Caco-2 (cell line): ENCODE data around the gene CTNND2. TPM values are rescaled to one million over a fixed set of nuclear protein-coding genes. Genes with fewer than 3 reads are reported as not detected.

Source experiments
- BruUV-seq: library from RNA; stranded (reverse); fragments of 400-500 nt; replicated peaks from 2 replicates; lab custom pipeline; 2021; lab: Mats Ljungman, UMichigan
- CTCF ChIA-PET: fragments of 300-600 bp; sonication (Branson Sonifier 250); formaldehyde crosslinking; loops from one replicate; lab custom pipeline; 2022; ENCODE audit warnings: antibody characterized with exemption; lab: Charles Lee
- POLR2A ChIA-PET: fragments of 300-600 bp; sonication (Branson Sonifier 250); formaldehyde crosslinking; loops from one replicate; lab custom pipeline; 2022; ENCODE audit warnings: antibody characterized with exemption; lab: Charles Lee
- DNase-seq, 2 experiments: peaks; one replicate each; pipeline versions ENCODE4 v3.0.0 to v3.0.0-alpha.2; 2020 to 2022
- H3K27me3 ChIP-seq: replicated peaks from 2 replicates; pipeline ENCODE4 v1.6.0; 2011; ENCODE audit warnings: low read length; ENCODE audit not compliant: control insufficient read depth, insufficient read depth
- H3K36me3 ChIP-seq: 2 replicates; pipeline ENCODE4 v1.5.1; 2011; ENCODE audit warnings: low read length; ENCODE audit not compliant: control insufficient read depth, insufficient read depth
- H3K4me1 ChIP-seq: fragments of 250-450 bp; sonication (Bioruptor Pico); 2 replicates; pipeline ENCODE4 v1.5.1; 2020; ENCODE audit warnings: mild to moderate bottlenecking
- H3K4me3 ChIP-seq: 2 replicates; pipeline ENCODE4 v1.5.1; 2011; ENCODE audit warnings: low read depth, mild to moderate bottlenecking, control low read depth, low read length
- H3K9me3 ChIP-seq: fragments of 250-450 bp; sonication (Bioruptor Pico); 2 replicates; pipeline ENCODE4 v1.5.1; 2020; ENCODE audit warnings: mild to moderate bottlenecking, moderate library complexity
- H3K27ac Mint-ChIP-seq: one replicate; pipeline ENCODE4 v1.8.0; 2022; ENCODE audit warnings: mixed read lengths; ENCODE audit not compliant: unreplicated experiment
- H3K27me3 Mint-ChIP-seq: one replicate; pipeline ENCODE4 v1.8.0; 2022; ENCODE audit warnings: mixed read lengths; ENCODE audit not compliant: insufficient read depth, unreplicated experiment
- H3K36me3 Mint-ChIP-seq: one replicate; pipeline ENCODE4 v1.8.0; 2022; ENCODE audit warnings: mild to moderate bottlenecking, mixed read lengths; ENCODE audit not compliant: insufficient read depth, unreplicated experiment
- H3K4me1 Mint-ChIP-seq: one replicate; pipeline ENCODE4 v1.8.0; 2022; ENCODE audit warnings: low read depth, mixed read lengths; ENCODE audit not compliant: unreplicated experiment
- H3K4me3 Mint-ChIP-seq: one replicate; pipeline ENCODE4 v1.8.0; 2022; ENCODE audit warnings: mild to moderate bottlenecking, moderate library complexity, mixed read lengths; ENCODE audit not compliant: unreplicated experiment
- H3K9me3 Mint-ChIP-seq: one replicate; pipeline ENCODE4 v1.8.0; 2022; ENCODE audit warnings: mixed read lengths; ENCODE audit not compliant: unreplicated experiment
- CTCF ChIP-seq, 2 experiments: fragments of 200-600 bp in 1 of 2; IDR thresholded peaks; 1 replicate in 1 of 2; 2 replicates in 1 of 2; pipeline versions ENCODE4 v1.5.1 to v1.8.0; 2011 to 2022; ENCODE audit warnings: antibody characterized with exemption in 1 of 2, control low read depth in 1 of 2, inconsistent platforms in 1 of 2, low read depth in 1 of 2, low read length in 1 of 2, mild to moderate bottlenecking in 1 of 2, moderate library complexity in 1 of 2; ENCODE audit not compliant: insufficient read depth in 1 of 2, severe bottlenecking in 1 of 2, unreplicated experiment in 1 of 2
- intact Hi-C: fragments of 100-400 bp; cut with micrococcal nuclease; formaldehyde crosslinking; loops from one replicate; pipeline ENCODE4 v1.10.0; 2022; ENCODE audit not compliant: unreplicated experiment
- total RNA-seq: library from RNA; stranded (reverse); gene quantifications from 2 replicates; pipeline ENCODE4 v1.2.3, GENCODE V29; 2022

Gene CTNND2
- total RNA-seq, 1 experiment from 2014 or later: 0.32 TPM

- ChIA-PET CTCF (no interaction called here), POLR2A (no interaction called here)
- H3K27ac Mint-ChIP-seq: no peak overlapping the region
- Histone ChIP-seq H3K9me3 (no peaks in the 10 kb centered on the region), H3K4me1 (no peaks in the 10 kb centered on the region), H3K36me3 (no peaks in the 10 kb centered on the region), H3K4me3 (no peak overlapping the region), H3K27me3 (no peaks in the 10 kb centered on the region)
- DNase-seq: no peak
- no peak for TF ChIP-seq CTCF (IDR thresholded peaks at IDR 0.05; ENCODE audit: insufficient read depth in 1 of 2, low read depth in 1 of 2, low read length in 1 of 2, severe bottlenecking in 1 of 2, unreplicated experiment in 1 of 2)
- H3K9me3 Mint-ChIP-seq: peaks cover 19% of the 10 kb centered on the region
- no peak overlapping the region for H3K4me3 Mint-ChIP-seq
- no TSS peak for BruUV-seq
- no peaks in the 10 kb centered on the region for H3K36me3 Mint-ChIP-seq
- no peaks in the 10 kb centered on the region for H3K27me3 Mint-ChIP-seq
- intact Hi-C loops: no loop called here
- no peaks in the 10 kb centered on the region for H3K4me1 Mint-ChIP-seq
Observed at GRCh38 chr5:11385901-11386293, 518.3 kb downstream of the CTNND2 start.

- Mint-ChIP-seq H3K36me3 (no peaks in the 10 kb centered on the region), H3K27ac (no peak overlapping the region), H3K9me3 (peaks cover 21% of the 10 kb centered on the region), H3K27me3 (no peaks in the 10 kb centered on the region), H3K4me3 (no peak overlapping the region), H3K4me1 (no peaks in the 10 kb centered on the region)
- ChIA-PET POLR2A (no interaction called here), CTCF (no interaction called here)
- H3K27me3 ChIP-seq: no peaks in the 10 kb centered on the region
- TF ChIP-seq CTCF (IDR thresholded peaks at IDR 0.05; ENCODE audit: insufficient read depth in 1 of 2, low read depth in 1 of 2, low read length in 1 of 2, severe bottlenecking in 1 of 2, unreplicated experiment in 1 of 2): no peak
- DNase-seq: no peak
- no peaks in the 10 kb centered on the region for H3K4me1 ChIP-seq
- no peaks in the 10 kb centered on the region for H3K9me3 ChIP-seq
- H3K4me3 ChIP-seq: no peak overlapping the region
- no peaks in the 10 kb centered on the region for H3K36me3 ChIP-seq
- intact Hi-C loops: no loop called here
- BruUV-seq: no TSS peak
Observed at GRCh38 chr5:11385251-11385900, 518.9 kb downstream of the CTNND2 start.

GRCh38 chr5:11384441-11385250 lies 519.6 kb downstream of the CTNND2 start:
- BruUV-seq: no TSS peak
- no peak for TF ChIP-seq CTCF (IDR thresholded peaks at IDR 0.05; ENCODE audit: insufficient read depth in 1 of 2, low read depth in 1 of 2, low read length in 1 of 2, severe bottlenecking in 1 of 2, unreplicated experiment in 1 of 2)
- no peak overlapping the region for H3K4me3 Mint-ChIP-seq
- Histone ChIP-seq H3K4me1 (no peaks in the 10 kb centered on the region), H3K36me3 (no peaks in the 10 kb centered on the region), H3K27me3 (no peaks in the 10 kb centered on the region), H3K4me3 (no peak overlapping the region), H3K9me3 (no peaks in the 10 kb centered on the region)
- intact Hi-C loops: no loop called here
- no peaks in the 10 kb centered on the region for H3K36me3 Mint-ChIP-seq
- H3K4me1 Mint-ChIP-seq: no peaks in the 10 kb centered on the region
- DNase-seq: no peak
- H3K27ac Mint-ChIP-seq: no peak overlapping the region
- H3K9me3 Mint-ChIP-seq: peaks cover 21% of the 10 kb centered on the region
- CTCF ChIA-PET: no interaction called here
- H3K27me3 Mint-ChIP-seq: no peaks in the 10 kb centered on the region
- POLR2A ChIA-PET: no interaction called here
